HepG2 (cell line): ENCODE measurements around the gene ZNF48. TPM values are rescaled to one million over a fixed set of nuclear protein-coding genes. Genes with fewer than 3 reads are reported as not detected.

Experiments
- ATAC-seq: fragments of 200-7000 bp; cut with Tn5 transposase; 3 replicates; pipeline ENCODE4 v1.9.1; 2020; ENCODE audit warnings: mild to moderate bottlenecking, moderate library complexity
- BruUV-seq: library from RNA; stranded (reverse); fragments of 400-500 nt; replicated peaks from 2 replicates; lab custom pipeline; 2021; lab: Mats Ljungman, UMichigan
- CTCF ChIA-PET: fragments of 300-600 bp; formaldehyde crosslinking; extraction: SDS; loops from one replicate; lab custom pipeline; 2021; ENCODE audit warnings: low total read pairs, inconsistent platforms, low intra/inter-chr PET ratio; lab: Yijun Ruan, JAX
- POLR2A ChIA-PET: fragments of 350-600 bp; sonication (Branson Sonifier 250); formaldehyde crosslinking; loops from one replicate; lab custom pipeline; 2020; ENCODE audit warnings: antibody characterized with exemption, inconsistent platforms; lab: Yijun Ruan, JAX
- DNase-seq: peaks from one replicate; pipeline ENCODE4 v3.0.0-alpha.2; 2015; ENCODE audit warnings: low spot score
- FAIRE-seq: peaks from 3 replicates; lab custom pipeline; 2011; peaks lifted over from hg19 to GRCh38; lab: Jason Lieb, UNC
- H2AFZ ChIP-seq: one replicate; pipeline ENCODE4 v1.6.1; 2011; ENCODE audit warnings: low read length, inconsistent platforms
- H3K27ac ChIP-seq: fragments of 300-600 bp; 3 replicates; pipeline ENCODE4 v1.8.0; 2011; ENCODE audit warnings: mixed run types, mild to moderate bottlenecking, mixed read lengths, low read length, inconsistent platforms; ENCODE audit not compliant: insufficient read depth; ENCODE audit errors: extremely low read length
- H3K27me3 ChIP-seq, 2 experiments: fragments of 200-600 bp in 1 of 2; 2 replicates in 1 of 2; 3 replicates in 1 of 2; pipeline versions ENCODE4 v1.6.0 to v1.8.0; 2011; ENCODE audit warnings: low read length in 2 of 2, mild to moderate bottlenecking in 2 of 2, moderate library complexity in 2 of 2, inconsistent platforms in 1 of 2; ENCODE audit not compliant: insufficient read depth in 2 of 2, control insufficient read depth in 1 of 2
- H3K36me3 ChIP-seq, 2 experiments: fragments of 200-600 bp in 1 of 2; replicated peaks in 1 of 2; 2 replicates in 1 of 2; 3 replicates in 1 of 2; pipeline versions ENCODE4 v1.5.1 to v1.8.0; 2011; ENCODE audit warnings: low read length in 2 of 2, inconsistent platforms in 1 of 2; ENCODE audit not compliant: insufficient read depth in 2 of 2, control insufficient read depth in 1 of 2
- H3K4me1 ChIP-seq: 2 replicates; pipeline ENCODE4 v1.5.1; 2012; ENCODE audit warnings: low read length, inconsistent platforms; ENCODE audit not compliant: insufficient read depth
- H3K4me2 ChIP-seq: 2 replicates; pipeline ENCODE4 v1.6.0; 2011; ENCODE audit warnings: low read depth, low read length, inconsistent platforms
- H3K4me3 ChIP-seq, 3 experiments: fragments of 200-600 bp in 1 of 3; sonication (generic), shearing (Covaris generic) in 1 of 3; replicated peaks in 1 of 3; 2 replicates each; pipeline ENCODE4 v1.5.1; 2011 to 2016; ENCODE audit warnings: low read length in 3 of 3, inconsistent platforms in 2 of 3, low read depth in 2 of 3, mild to moderate bottlenecking in 2 of 3, control low read depth in 1 of 3, mixed read lengths in 1 of 3; ENCODE audit not compliant: insufficient read depth in 1 of 3
- H3K79me2 ChIP-seq: one replicate; pipeline ENCODE4 v1.6.1; 2011; ENCODE audit warnings: low read length, inconsistent platforms; ENCODE audit not compliant: insufficient read depth
- H3K9ac ChIP-seq: 2 replicates; pipeline ENCODE4 v1.6.0; 2011; ENCODE audit warnings: mild to moderate bottlenecking, low read depth, low read length, inconsistent platforms; ENCODE audit not compliant: insufficient read depth
- H3K9me3 ChIP-seq: 2 replicates; pipeline ENCODE4 v1.5.1; 2012; ENCODE audit warnings: mild to moderate bottlenecking, low read length
- H4K20me1 ChIP-seq: 2 replicates; pipeline ENCODE4 v1.6.0; 2011; ENCODE audit warnings: inconsistent platforms, mild to moderate bottlenecking, low read length, moderate library complexity; ENCODE audit not compliant: insufficient read depth
- CCDC6 ChIP-seq: sonication (generic); formaldehyde crosslinking; IDR thresholded peaks from 2 replicates; pipeline ENCODE4 v1.8.1; 2022; ENCODE audit warnings: mild to moderate bottlenecking, missing genetic modification reagents, moderate library complexity
- ETS1 ChIP-seq: sonication (generic); formaldehyde crosslinking; IDR thresholded peaks from 2 replicates; pipeline ENCODE4 v1.4.0; 2020; ENCODE audit warnings: missing genetic modification reagents
- FIP1L1 ChIP-seq: fragments of 200-400 bp; formaldehyde crosslinking; IDR thresholded peaks from 2 replicates; pipeline ENCODE4 v1.6.1; 2018; ENCODE audit warnings: low read depth, mild to moderate bottlenecking, low read length, moderate library complexity, borderline replicate concordance; ENCODE audit not compliant: insufficient read depth
- JDP2 ChIP-seq: sonication (generic); formaldehyde crosslinking; IDR thresholded peaks from 2 replicates; pipeline ENCODE4 v1.8.1; 2022; ENCODE audit warnings: missing genetic modification reagents, borderline replicate concordance
- LCORL ChIP-seq, 2 experiments: fragments of 450-650 bp in 1 of 2; sonication (generic) in 1 of 2; formaldehyde crosslinking in 1 of 2; IDR thresholded peaks; 2 replicates each; pipeline versions ENCODE4 v1.5.0 to v1.6.1; 2017 to 2020; ENCODE audit warnings: antibody characterized with exemption in 1 of 2, missing genetic modification reagents in 1 of 2
- MYPOP ChIP-seq: sonication (generic); formaldehyde crosslinking; IDR thresholded peaks from 2 replicates; pipeline ENCODE4 v1.8.1; 2023; ENCODE audit warnings: mild to moderate bottlenecking, moderate library complexity, missing genetic modification reagents
- NCOA1 ChIP-seq: sonication (generic); formaldehyde crosslinking; IDR thresholded peaks from 2 replicates; pipeline ENCODE4 v1.9.0; 2021; ENCODE audit warnings: missing genetic modification reagents
- PATZ1 ChIP-seq: sonication (generic); formaldehyde crosslinking; IDR thresholded peaks from 2 replicates; pipeline ENCODE4 v1.4.0; 2020; ENCODE audit warnings: missing genetic modification reagents
- TGIF2 ChIP-seq: IDR thresholded peaks from 2 replicates; pipeline ENCODE4 v1.6.1; 2016; ENCODE audit warnings: control low read depth, missing compliant biosample characterization
- WIZ ChIP-seq: sonication (generic); formaldehyde crosslinking; IDR thresholded peaks from 2 replicates; pipeline ENCODE4 v1.5.1; 2020; ENCODE audit warnings: mild to moderate bottlenecking, missing genetic modification reagents
- ZC3H13 ChIP-seq: sonication (generic); formaldehyde crosslinking; IDR thresholded peaks from 2 replicates; pipeline ENCODE4 v1.8.1; 2023; ENCODE audit warnings: mild to moderate bottlenecking, missing genetic modification reagents, moderate library complexity
- ZNF143 ChIP-seq: sonication (generic); formaldehyde crosslinking; IDR thresholded peaks from 2 replicates; pipeline ENCODE4 v1.4.0; 2020; ENCODE audit warnings: missing genetic modification reagents
- ZNF20 ChIP-seq: sonication (generic); formaldehyde crosslinking; IDR thresholded peaks from 2 replicates; pipeline ENCODE4 v1.4.0; 2020; ENCODE audit warnings: mild to moderate bottlenecking, moderate library complexity, missing genetic modification reagents
- ZNF362 ChIP-seq: sonication (generic); formaldehyde crosslinking; IDR thresholded peaks from 2 replicates; pipeline ENCODE4 v1.4.0; 2020; ENCODE audit warnings: missing genetic modification reagents, mild to moderate bottlenecking, borderline replicate concordance
- ZNF639 ChIP-seq: conservative IDR thresholded peaks from 2 replicates; pipeline ENCODE4 v1.6.1; 2018; ENCODE audit warnings: missing genetic modification reagents
- WGBS: methylation state at CpG from one replicate; pipeline ENCODE4 v1.1.6; 2017; ENCODE audit warnings: low lambda C conversion rate; 5-methylcytosine and 5-hydroxymethylcytosine counted together
- in situ Hi-C: cut with HindIII; loops from 2 replicates; pipeline ENCODE4 v1.10.0; 2017; ENCODE audit warnings: low pct_unique_long_range_greater_than_20kb; ENCODE audit not compliant: extremely low pct_ligation_motif_present
- intact Hi-C: fragments of 100-400 bp; cut with micrococcal nuclease; formaldehyde crosslinking; loops from one replicate; pipeline ENCODE4 v1.10.0; 2022; ENCODE audit not compliant: unreplicated experiment
- polyA plus RNA-seq, 8 experiments: library from polyadenylated mRNA; depleted of rRNA in 3 of 8; stranded (reverse) in 7 of 8; unstranded in 1 of 8; fragments of >200 nt; fragmentation: Illumina TruSeq in 4 of 8; extraction: Trizol in 4 of 8; gene quantifications; 2 replicates each; pipeline versions ENCODE4 v1.2.1 to v1.2.3, GENCODE V29; 2011 to 2016; ENCODE audit warnings: low read depth in 4 of 8, missing spikeins in 1 of 8, mixed read lengths in 1 of 8; ENCODE audit not compliant: insufficient read depth in 1 of 8
- total RNA-seq, 5 experiments: library from RNA; depleted of rRNA; stranded (reverse); fragments of >200 nt; fragmentation: Illumina TruSeq; extraction: Trizol; gene quantifications; 2 replicates each; pipeline ENCODE4 v1.2.3, GENCODE V29; 2016; ENCODE audit warnings: low read depth in 1 of 5

The ZNF48 gene
- total and polyA plus RNA-seq, 2 of the 13 experiments (the other 11 are each of a cell fraction or from before 2014, with no cell fraction given), result 9.9 to 12.3 TPM

GRCh38 chr16:30355954-30356308, 39.3 kb upstream of the ZNF48 start (continued):
- no peak for TF ChIP-seq ETS1
- no peak for TF ChIP-seq JDP2
- peak; percentile 55; the same call in 1 of the 2 replicates for TF ChIP-seq TGIF2 (CRISPR knock-in tag)
- TF ChIP-seq CCDC6, result no peak
- no peak for TF ChIP-seq WIZ (CRISPR knock-in tag)
- TF ChIP-seq NCOA1 (CRISPR knock-in tag), result no peak; the same call in 1 of the 2 replicates
- no peak for TF ChIP-seq ZNF143 (CRISPR knock-in tag)
- TF ChIP-seq ZNF362 (CRISPR knock-in tag), result no peak
- TF ChIP-seq ZC3H13, result peak; percentile 90; the same call in 1 of the 2 replicates
- no peak for TF ChIP-seq LCORL (IDR thresholded peaks at IDR 0.05)
- TF ChIP-seq LCORL (CRISPR knock-in tag; IDR thresholded peaks at IDR 0.05), result peak; percentile 11; the same call in 1 of the 2 replicates

GRCh38 chr16:30356401-30357084, 38.7 kb upstream of the ZNF48 start:
- FAIRE-seq, result no peak
- peak overlapping the region; percentile 84 for H3K9ac ChIP-seq
- BruUV-seq, result no TSS peak
- TF ChIP-seq PATZ1 (CRISPR knock-in tag) (0 out of 2 replicates have a peak, but pooled peaks have one; percentile 9), MYPOP (no peak), FIP1L1 (no peak), ZNF639 (CRISPR knock-in tag) (no peak), ZNF20 (CRISPR knock-in tag) (0 out of 2 replicates have a peak, but pooled peaks have one; percentile 0)

More at GRCh38 chr16:30356401-30357084, 38.7 kb upstream of the ZNF48 start:
- H3K4me1 ChIP-seq, result peaks cover 52% of the 10 kb centered on the region
- peaks cover 23% of the 10 kb centered on the region for H3K79me2 ChIP-seq
- CTCF ChIA-PET, result no interaction called here
- POLR2A ChIA-PET, result interaction anchor here (0.6 to 6.7 kb wide), 12 partner anchors 9 to 302 kb away, joined by 3 to 94 read pairs (median 7); partner anchors contain the start of genes DCTPP1, FBRS, TBC1D10B and ZNF48
- peak overlapping the region; percentile 92 for H3K27ac ChIP-seq
- no peaks in the 10 kb centered on the region for H4K20me1 ChIP-seq
- in situ Hi-C loops (loop anchor here (10.0 kb wide), 1 partner anchor 258 kb away; the partner anchor contains the start of gene ZNF689), intact Hi-C loops (no loop called here)
- no peaks in the 10 kb centered on the region for H3K9me3 ChIP-seq
- no peaks in the 10 kb centered on the region; a peak in 1 of 5 replicates for H3K27me3 ChIP-seq
- 76% methylated on average over 11 of the region's 12 CpGs for WGBS
- peak overlapping the region; percentile 95 for H3K4me2 ChIP-seq
- H2AFZ ChIP-seq, result no peak overlapping the region
- no peak for DNase-seq
- H3K36me3 ChIP-seq, result peaks cover 10 to 48% of the 10 kb centered on the region in 2 experiments
- no peak for ATAC-seq
- H3K4me3 ChIP-seq, result peak overlapping the region; percentile 64 to 94 (median 88); a peak in 5 of 6 replicates
